ENCODE results near the gene ZBTB5.

The ZBTB5 gene

GRCh38 chr9:37417857-37418618 is 47.2 kb downstream of the ZBTB5 start:
- Histone ChIP-seq H2BK120ac (ENCODE audit: low read depth, low read length) (no peak overlapping the region), H3K27ac (ENCODE audit: low read depth, low read length) (no peak overlapping the region), H3K36me3 (ENCODE audit: control insufficient read depth, insufficient read depth, low read length) (no peaks in the 10 kb centered on the region), H3K18ac (ENCODE audit: low read length) (no peak overlapping the region), H3K4ac (ENCODE audit: low read depth, low read length) (no peak overlapping the region), H4K5ac (ENCODE audit: low read length) (no peak overlapping the region), H3K4me1 (ENCODE audit: control insufficient read depth, low read depth, low read length) (peaks cover 4% of the 10 kb centered on the region), H3K9ac (ENCODE audit: low read length) (no peak overlapping the region), H2BK5ac (ENCODE audit: low read length) (no peak overlapping the region), H3K4me2 (ENCODE audit: low read length) (no peak overlapping the region), H3K4me3 (ENCODE audit: low read length) (no peak overlapping the region), H3K79me2 (ENCODE audit: control insufficient read depth, insufficient read depth, low read length) (peaks cover 2% of the 10 kb centered on the region), H2BK15ac (replicated peaks; ENCODE audit: low read depth) (no peak overlapping the region), H3K56ac (ENCODE audit: low read length) (no peak overlapping the region), H3K27me3 (ENCODE audit: insufficient read depth, low read length, poor library complexity) (no peaks in the 10 kb centered on the region), H3K23ac (ENCODE audit: low read length) (no peak overlapping the region), H2AK5ac (ENCODE audit: low read length) (no peak overlapping the region), H4K8ac (ENCODE audit: low read depth, low read length) (no peak overlapping the region), H3K79me1 (ENCODE audit: low read length) (no peaks in the 10 kb centered on the region)
- DNase-seq, result no peak
- WGBS (ENCODE audit: extremely low coverage, insufficient coverage, low lambda C conversion rate), result no CpG with 5 or more reads among the region's 9 CpGs

GRCh38 chr9:37417252-37417803 is 47.9 kb downstream of the ZBTB5 start:
- peaks cover 4% of the 10 kb centered on the region for H3K4me1 ChIP-seq (ENCODE audit: control insufficient read depth, low read depth, low read length)
- H3K4me3 ChIP-seq (ENCODE audit: low read length), result no peak overlapping the region
- no peak overlapping the region for H3K23ac ChIP-seq (ENCODE audit: low read length)
- no peak for DNase-seq
- H3K79me1 ChIP-seq (ENCODE audit: low read length), result no peaks in the 10 kb centered on the region
- H3K4me2 ChIP-seq (ENCODE audit: low read length), result no peak overlapping the region
- no peak overlapping the region for H3K27ac ChIP-seq (ENCODE audit: low read depth, low read length)
- H4K8ac ChIP-seq (ENCODE audit: low read depth, low read length), result no peak overlapping the region
- no peak overlapping the region for H3K9ac ChIP-seq (ENCODE audit: low read length)
- H2BK5ac ChIP-seq (ENCODE audit: low read length), result no peak overlapping the region
- no peaks in the 10 kb centered on the region for H3K36me3 ChIP-seq (ENCODE audit: control insufficient read depth, insufficient read depth, low read length)
- H4K5ac ChIP-seq (ENCODE audit: low read length), result no peak overlapping the region
- no peak overlapping the region for H3K18ac ChIP-seq (ENCODE audit: low read length)
- no peak overlapping the region for H2BK120ac ChIP-seq (ENCODE audit: low read depth, low read length)
- H3K79me2 ChIP-seq (ENCODE audit: control insufficient read depth, insufficient read depth, low read length), result no peaks in the 10 kb centered on the region
- no peaks in the 10 kb centered on the region for H3K27me3 ChIP-seq (ENCODE audit: insufficient read depth, low read length, poor library complexity)
- no peak overlapping the region for H3K4ac ChIP-seq (ENCODE audit: low read depth, low read length)
- H2BK15ac ChIP-seq (replicated peaks; ENCODE audit: low read depth), result no peak overlapping the region
- no CpG with 5 or more reads among the region's 9 CpGs for WGBS (ENCODE audit: extremely low coverage, insufficient coverage, low lambda C conversion rate)
- H3K56ac ChIP-seq (ENCODE audit: low read length), result no peak overlapping the region
- no peak overlapping the region for H2AK5ac ChIP-seq (ENCODE audit: low read length)

GRCh38 chr9:37415011-37415719 is 50.1 kb downstream of the ZBTB5 start:
- DNase-seq, result peak; percentile 94
- Histone ChIP-seq H3K27me3 (ENCODE audit: insufficient read depth, low read length, poor library complexity) (no peaks in the 10 kb centered on the region), H2AK5ac (ENCODE audit: low read length) (no peak overlapping the region), H3K27ac (ENCODE audit: low read depth, low read length) (no peak overlapping the region), H3K79me2 (ENCODE audit: control insufficient read depth, insufficient read depth, low read length) (no peaks in the 10 kb centered on the region), H3K4me2 (ENCODE audit: low read length) (peak overlapping the region; percentile 6), H3K18ac (ENCODE audit: low read length) (no peak overlapping the region), H4K5ac (ENCODE audit: low read length) (no peak overlapping the region), H3K23ac (ENCODE audit: low read length) (no peak overlapping the region), H2BK120ac (ENCODE audit: low read depth, low read length) (no peak overlapping the region), H3K56ac (ENCODE audit: low read length) (peak overlapping the region; percentile 40), H2BK15ac (replicated peaks; ENCODE audit: low read depth) (no peak overlapping the region), H3K36me3 (ENCODE audit: control insufficient read depth, insufficient read depth, low read length) (no peaks in the 10 kb centered on the region), H4K8ac (ENCODE audit: low read depth, low read length) (no peak overlapping the region), H3K4me3 (ENCODE audit: low read length) (no peak overlapping the region), H2BK5ac (ENCODE audit: low read length) (no peak overlapping the region), H3K79me1 (ENCODE audit: low read length) (no peaks in the 10 kb centered on the region), H3K4ac (ENCODE audit: low read depth, low read length) (no peak overlapping the region), H3K9ac (ENCODE audit: low read length) (peak overlapping the region; percentile 31), H3K4me1 (ENCODE audit: control insufficient read depth, low read depth, low read length) (no peaks in the 10 kb centered on the region)
- no CpG with 5 or more reads among the region's 22 CpGs for WGBS (ENCODE audit: extremely low coverage, insufficient coverage, low lambda C conversion rate)

- no peak for DNase-seq
- H3K4me2 ChIP-seq (ENCODE audit: low read length), result no peak overlapping the region
- no peak overlapping the region for H2BK15ac ChIP-seq (replicated peaks; ENCODE audit: low read depth)
- no peaks in the 10 kb centered on the region for H3K79me1 ChIP-seq (ENCODE audit: low read length)
- no peaks in the 10 kb centered on the region for H3K27me3 ChIP-seq (ENCODE audit: insufficient read depth, low read length, poor library complexity)
- no peak overlapping the region for H3K23ac ChIP-seq (ENCODE audit: low read length)
- no peak overlapping the region for H3K4me3 ChIP-seq (ENCODE audit: low read length)
- H3K36me3 ChIP-seq (ENCODE audit: control insufficient read depth, insufficient read depth, low read length), result no peaks in the 10 kb centered on the region
- peak overlapping the region; percentile 40 for H3K56ac ChIP-seq (ENCODE audit: low read length)
- no peak overlapping the region for H3K4ac ChIP-seq (ENCODE audit: low read depth, low read length)
- no peak overlapping the region for H3K9ac ChIP-seq (ENCODE audit: low read length)
- H3K27ac ChIP-seq (ENCODE audit: low read depth, low read length), result no peak overlapping the region
- H2BK5ac ChIP-seq (ENCODE audit: low read length), result no peak overlapping the region
- H2BK120ac ChIP-seq (ENCODE audit: low read depth, low read length), result no peak overlapping the region
- no peak overlapping the region for H3K18ac ChIP-seq (ENCODE audit: low read length)
- H2AK5ac ChIP-seq (ENCODE audit: low read length), result no peak overlapping the region
- no peaks in the 10 kb centered on the region for H3K4me1 ChIP-seq (ENCODE audit: control insufficient read depth, low read depth, low read length)
- no peak overlapping the region for H4K8ac ChIP-seq (ENCODE audit: low read depth, low read length)
- no peaks in the 10 kb centered on the region for H3K79me2 ChIP-seq (ENCODE audit: control insufficient read depth, insufficient read depth, low read length)
- no CpG with 5 or more reads among the region's 10 CpGs for WGBS (ENCODE audit: extremely low coverage, insufficient coverage, low lambda C conversion rate)
- H4K5ac ChIP-seq (ENCODE audit: low read length), result no peak overlapping the region
These were observed 50.7 kb downstream of the ZBTB5 start for GRCh38 chr9:37414503-37414943.

- Histone ChIP-seq H2BK15ac (replicated peaks; ENCODE audit: low read depth) (no peak overlapping the region), H4K5ac (ENCODE audit: low read length) (no peak overlapping the region), H3K18ac (ENCODE audit: low read length) (no peak overlapping the region), H3K27ac (ENCODE audit: low read depth, low read length) (no peak overlapping the region), H3K36me3 (ENCODE audit: control insufficient read depth, insufficient read depth, low read length) (no peaks in the 10 kb centered on the region), H3K79me1 (ENCODE audit: low read length) (no peaks in the 10 kb centered on the region), H3K56ac (ENCODE audit: low read length) (no peak overlapping the region), H3K4ac (ENCODE audit: low read depth, low read length) (no peak overlapping the region), H2BK5ac (ENCODE audit: low read length) (no peak overlapping the region), H3K23ac (ENCODE audit: low read length) (no peak overlapping the region), H4K8ac (ENCODE audit: low read depth, low read length) (no peak overlapping the region), H2AK5ac (ENCODE audit: low read length) (no peak overlapping the region), H3K4me2 (ENCODE audit: low read length) (no peak overlapping the region), H3K4me3 (ENCODE audit: low read length) (no peak overlapping the region), H2BK120ac (ENCODE audit: low read depth, low read length) (no peak overlapping the region), H3K9ac (ENCODE audit: low read length) (no peak overlapping the region), H3K27me3 (ENCODE audit: insufficient read depth, low read length, poor library complexity) (no peaks in the 10 kb centered on the region), H3K79me2 (ENCODE audit: control insufficient read depth, insufficient read depth, low read length) (no peaks in the 10 kb centered on the region), H3K4me1 (ENCODE audit: control insufficient read depth, low read depth, low read length) (no peaks in the 10 kb centered on the region)
- DNase-seq, result no peak
- WGBS (ENCODE audit: extremely low coverage, insufficient coverage, low lambda C conversion rate), result no CpG with 5 or more reads among the region's 4 CpGs
These were observed 51.9 kb downstream of the ZBTB5 start for GRCh38 chr9:37413311-37413710.
